SK-N-SH (cell line): Measurements from ENCODE around the gene STAT1. TPM values are rescaled to one million over a fixed set of nuclear protein-coding genes. Genes with fewer than 3 reads are reported as not detected.

Experiments
- CTCF ChIA-PET: fragments of 300-600, 350-600 bp; formaldehyde crosslinking; extraction: SDS; loops from one replicate; lab custom pipeline; 2021; lab: Yijun Ruan, JAX
- POLR2A ChIA-PET: fragments of 350-600 bp; sonication (Branson Sonifier 250); formaldehyde crosslinking; extraction: SDS; loops from one replicate; lab custom pipeline; 2020; ENCODE audit warnings: antibody characterized with exemption, inconsistent platforms; lab: Yijun Ruan, JAX
- DNase-seq: peaks from one replicate; pipeline ENCODE4 v3.0.0; 2012
- H2AFZ ChIP-seq: fragments of 200-600 bp; sonication (generic); 2 replicates; pipeline ENCODE4 v1.8.1; 2016; ENCODE audit warnings: antibody characterized with exemption, mild to moderate bottlenecking, low read depth
- H3F3A ChIP-seq: fragments of 200-600 bp; sonication (generic); replicated peaks from 2 replicates; pipeline ENCODE3; 2016; ENCODE audit warnings: antibody characterized with exemption, mild to moderate bottlenecking; ENCODE audit not compliant: insufficient read depth
- H3K27ac ChIP-seq, 2 experiments: fragments of 200-500 bp in 1 of 2; fragments of 200-600 bp in 1 of 2; sonication (Bioruptor generic) in 1 of 2; sonication (generic), shearing (Covaris generic) in 1 of 2; 2 replicates each; pipeline versions ENCODE4 v1.5.1 to v1.6.1; 2014 to 2016; ENCODE audit warnings: low read depth in 2 of 2, inconsistent platforms in 1 of 2, low read length in 1 of 2, mild to moderate bottlenecking in 1 of 2, mixed read lengths in 1 of 2
- H3K27me3 ChIP-seq: fragments of 200-600 bp; sonication (generic), shearing (Covaris generic); 2 replicates; pipeline ENCODE4 v1.6.1; 2016; ENCODE audit warnings: mixed run types; ENCODE audit not compliant: insufficient read depth
- H3K36me3 ChIP-seq, 2 experiments: fragments of 200-500 bp in 1 of 2; fragments of 200-600 bp in 1 of 2; sonication (Bioruptor generic) in 1 of 2; sonication (generic) in 1 of 2; replicated peaks in 1 of 2; 2 replicates each; pipeline versions ENCODE3 to v1.5.1; 2014 to 2016; ENCODE audit warnings: low read length in 1 of 2, mild to moderate bottlenecking in 1 of 2; ENCODE audit not compliant: insufficient read depth in 2 of 2, control insufficient read depth in 1 of 2
- H3K4me1 ChIP-seq, 2 experiments: fragments of 200-500 bp in 1 of 2; fragments of 200-600 bp in 1 of 2; sonication (Bioruptor generic) in 1 of 2; sonication (generic), shearing (Covaris generic) in 1 of 2; 2 replicates each; pipeline versions ENCODE4 v1.5.1 to v1.6.1; 2014 to 2016; ENCODE audit warnings: low read depth in 1 of 2, low read length in 1 of 2, mixed run types in 1 of 2; ENCODE audit not compliant: insufficient read depth in 2 of 2, control insufficient read depth in 1 of 2
- H3K4me2 ChIP-seq: fragments of 200-600 bp; sonication (generic), shearing (Covaris generic); 2 replicates; pipeline ENCODE4 v1.6.1; 2017; ENCODE audit warnings: mixed run types
- H3K4me3 ChIP-seq, 2 experiments: fragments of 200-500 bp in 1 of 2; fragments of 200-600 bp in 1 of 2; sonication (Bioruptor generic) in 1 of 2; sonication (generic), shearing (Covaris generic) in 1 of 2; 2 replicates each; pipeline versions ENCODE4 v1.5.1 to v1.8.1; 2014 to 2016; ENCODE audit warnings: low read depth in 2 of 2, inconsistent platforms in 1 of 2, low read length in 1 of 2, mild to moderate bottlenecking in 1 of 2, mixed read lengths in 1 of 2, moderate library complexity in 1 of 2
- H3K79me2 ChIP-seq: fragments of 200-600 bp; sonication (generic); 2 replicates; pipeline ENCODE4 v1.8.1; 2017; ENCODE audit warnings: mild to moderate bottlenecking; ENCODE audit not compliant: insufficient read depth
- H3K9ac ChIP-seq: fragments of 200-600 bp; sonication (generic); 2 replicates; pipeline ENCODE4 v1.6.1; 2017; ENCODE audit warnings: mixed run types
- H3K9me2 ChIP-seq: fragments of 200-600 bp; sonication (generic); 2 replicates; pipeline ENCODE4 v1.6.1; 2017; ENCODE audit warnings: mixed run types
- H3K9me3 ChIP-seq: fragments of 200-600 bp; sonication (generic); 2 replicates; pipeline ENCODE4 v1.6.1; 2017; ENCODE audit warnings: mixed run types, mild to moderate bottlenecking, moderate library complexity
- H4K20me1 ChIP-seq: fragments of 200-600 bp; sonication (generic); 2 replicates; pipeline ENCODE4 v1.6.1; 2017; ENCODE audit warnings: mild to moderate bottlenecking, mixed run types; ENCODE audit not compliant: insufficient read depth
- FOXM1 ChIP-seq: IDR thresholded peaks from 2 replicates; pipeline ENCODE4 v1.4.0; 2012; ENCODE audit warnings: low read depth, mild to moderate bottlenecking
- GATA2 ChIP-seq: sonication (generic); formaldehyde crosslinking; IDR thresholded peaks from 2 replicates; pipeline ENCODE4 v1.5.0; 2020; ENCODE audit warnings: mild to moderate bottlenecking, missing genetic modification reagents
- MEF2A ChIP-seq: IDR thresholded peaks from 2 replicates; pipeline ENCODE4 v1.4.0; 2012; ENCODE audit warnings: low read depth, borderline replicate concordance
- MXI1 ChIP-seq: IDR thresholded peaks from 2 replicates; pipeline ENCODE4 v1.6.1; 2012; ENCODE audit warnings: mild to moderate bottlenecking, low read depth, low read length, improper control_type of control experiment
- NFIC ChIP-seq: IDR thresholded peaks from 2 replicates; pipeline ENCODE4 v1.4.0; 2012; ENCODE audit warnings: borderline replicate concordance
- RFX5 ChIP-seq: IDR thresholded peaks from 2 replicates; pipeline ENCODE4 v1.6.1; 2012; ENCODE audit warnings: mild to moderate bottlenecking, improper control_type of control experiment, low read length
- RXRA ChIP-seq: IDR thresholded peaks from 2 replicates; pipeline ENCODE4 v1.4.0; 2012; ENCODE audit warnings: low read depth, mild to moderate bottlenecking, borderline replicate concordance
- SMC3 ChIP-seq: IDR thresholded peaks from 2 replicates; pipeline ENCODE4 v1.6.1; 2012; ENCODE audit warnings: low read depth, low read length, improper control_type of control experiment
- TAF1 ChIP-seq: IDR thresholded peaks from 2 replicates; pipeline ENCODE4 v1.6.1; 2012; ENCODE audit warnings: low read depth, mild to moderate bottlenecking, low read length, moderate library complexity, borderline replicate concordance
- TCF12 ChIP-seq: IDR thresholded peaks from 2 replicates; pipeline ENCODE4 v1.4.0; 2012
- YY1 ChIP-seq: IDR thresholded peaks from 2 replicates; pipeline ENCODE4 v1.4.0; 2012; ENCODE audit warnings: low read depth, mild to moderate bottlenecking
- WGBS: methylation state at CpG from one replicate; pipeline ENCODE4 v1.1.6; 2017; ENCODE audit warnings: low lambda C conversion rate; 5-methylcytosine and 5-hydroxymethylcytosine counted together
- polyA plus RNA-seq, 3 experiments: library from polyadenylated mRNA; depleted of rRNA; stranded (reverse); fragments of >200 nt; gene quantifications; 2 replicates each; pipeline ENCODE4 v1.2.3, GENCODE V29; 2012
- TF ChIP-seq, protein P1 (sequence below): fragments of 150-350 bp; IDR thresholded peaks from 2 replicates; pipeline ENCODE4 v1.6.1; 2016; ENCODE audit warnings: mild to moderate bottlenecking, low read depth, low read length
- TF ChIP-seq, protein P2 (sequence below): IDR thresholded peaks from 2 replicates; pipeline ENCODE4; 2012
- TF ChIP-seq, protein P3 (sequence below): fragments of 150-350 bp; IDR thresholded peaks from 2 replicates; pipeline ENCODE4 v1.6.1; 2017; ENCODE audit warnings: antibody characterized with exemption, low read length, low read depth, borderline replicate concordance
- TF ChIP-seq, protein P4 (sequence below): IDR thresholded peaks from 2 replicates; pipeline ENCODE4 v1.4.0; 2012; ENCODE audit warnings: low read depth
- TF ChIP-seq, protein P5 (sequence below): IDR thresholded peaks from 2 replicates; pipeline ENCODE4 v1.6.1; 2012; ENCODE audit warnings: mild to moderate bottlenecking, low read depth, low read length, moderate library complexity
- TF ChIP-seq, protein P6 (sequence below): IDR thresholded peaks from 2 replicates; pipeline ENCODE4 v1.4.0; 2012; ENCODE audit warnings: low read depth, borderline replicate concordance

Gene STAT1
- polyA plus RNA-seq, 1 of the 3 experiments (the other 2 are of a cell fraction): 22.1 TPM

DNA sequence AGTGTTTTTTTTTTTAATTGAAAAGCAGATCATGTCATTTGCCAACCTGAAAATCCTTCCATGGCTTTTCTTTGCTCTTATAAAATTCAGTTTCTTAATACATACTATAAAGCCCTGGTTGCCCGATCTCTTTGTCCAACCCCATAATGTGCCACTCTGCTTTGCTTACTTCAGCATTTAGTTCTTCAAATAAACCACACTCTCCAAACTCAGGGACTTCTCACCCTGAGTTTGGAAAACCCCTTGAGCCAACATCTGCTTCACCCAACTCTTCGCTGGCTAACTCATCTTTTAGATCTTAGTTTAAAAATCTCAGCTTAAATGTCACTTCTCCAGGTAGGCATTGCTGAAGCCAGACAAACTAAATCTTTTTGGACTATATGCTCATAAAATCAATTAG, 1.3 kb upstream of the STAT1 start:
- ChIA-PET CTCF (interaction anchor here (1.0 kb wide), 3 partner anchors 10 to 234 kb away, joined by 3 read pairs; no protein-coding TSS in a partner anchor), POLR2A (interaction anchor here (1.2 kb wide), 1 partner anchor 35 kb away, joined by 4 read pairs; no protein-coding TSS in a partner anchor)
- no peak overlapping the region for H3K4me2 ChIP-seq
- H3K4me3 ChIP-seq: no peak overlapping the region
- no peak for TF ChIP-seq MXI1
- TF ChIP-seq, protein P1, sequence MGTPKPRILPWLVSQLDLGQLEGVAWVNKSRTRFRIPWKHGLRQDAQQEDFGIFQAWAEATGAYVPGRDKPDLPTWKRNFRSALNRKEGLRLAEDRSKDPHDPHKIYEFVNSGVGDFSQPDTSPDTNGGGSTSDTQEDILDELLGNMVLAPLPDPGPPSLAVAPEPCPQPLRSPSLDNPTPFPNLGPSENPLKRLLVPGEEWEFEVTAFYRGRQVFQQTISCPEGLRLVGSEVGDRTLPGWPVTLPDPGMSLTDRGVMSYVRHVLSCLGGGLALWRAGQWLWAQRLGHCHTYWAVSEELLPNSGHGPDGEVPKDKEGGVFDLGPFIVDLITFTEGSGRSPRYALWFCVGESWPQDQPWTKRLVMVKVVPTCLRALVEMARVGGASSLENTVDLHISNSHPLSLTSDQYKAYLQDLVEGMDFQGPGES: no peak
- TF ChIP-seq, protein P2, sequence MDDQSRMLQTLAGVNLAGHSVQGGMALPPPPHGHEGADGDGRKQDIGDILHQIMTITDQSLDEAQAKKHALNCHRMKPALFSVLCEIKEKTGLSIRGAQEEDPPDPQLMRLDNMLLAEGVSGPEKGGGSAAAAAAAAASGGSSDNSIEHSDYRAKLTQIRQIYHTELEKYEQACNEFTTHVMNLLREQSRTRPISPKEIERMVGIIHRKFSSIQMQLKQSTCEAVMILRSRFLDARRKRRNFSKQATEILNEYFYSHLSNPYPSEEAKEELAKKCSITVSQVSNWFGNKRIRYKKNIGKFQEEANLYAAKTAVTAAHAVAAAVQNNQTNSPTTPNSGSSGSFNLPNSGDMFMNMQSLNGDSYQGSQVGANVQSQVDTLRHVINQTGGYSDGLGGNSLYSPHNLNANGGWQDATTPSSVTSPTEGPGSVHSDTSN: no peak
- TF ChIP-seq FOXM1: no peak
- TF ChIP-seq, protein P3, sequence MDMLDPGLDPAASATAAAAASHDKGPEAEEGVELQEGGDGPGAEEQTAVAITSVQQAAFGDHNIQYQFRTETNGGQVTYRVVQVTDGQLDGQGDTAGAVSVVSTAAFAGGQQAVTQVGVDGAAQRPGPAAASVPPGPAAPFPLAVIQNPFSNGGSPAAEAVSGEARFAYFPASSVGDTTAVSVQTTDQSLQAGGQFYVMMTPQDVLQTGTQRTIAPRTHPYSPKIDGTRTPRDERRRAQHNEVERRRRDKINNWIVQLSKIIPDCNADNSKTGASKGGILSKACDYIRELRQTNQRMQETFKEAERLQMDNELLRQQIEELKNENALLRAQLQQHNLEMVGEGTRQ: no peak
- TF ChIP-seq SMC3: no peak
- H3K9me2 ChIP-seq: no peaks in the 10 kb centered on the region
- peaks cover 0 to 6% of the 10 kb centered on the region in 2 experiments for H3K36me3 ChIP-seq
- no peak overlapping the region for H3K9ac ChIP-seq
- H4K20me1 ChIP-seq: no peaks in the 10 kb centered on the region
- H3K79me2 ChIP-seq: peaks cover 36% of the 10 kb centered on the region
- no peak for DNase-seq
- H3F3A ChIP-seq: peaks cover 5% of the 10 kb centered on the region
- WGBS: 93% methylated on average over 2 of the region's 2 CpGs
- H3K9me3 ChIP-seq: no peaks in the 10 kb centered on the region
- H3K4me1 ChIP-seq: peaks cover 6 to 19% of the 10 kb centered on the region in 2 experiments; a peak in 3 of 4 replicates
- H3K27ac ChIP-seq: no peak overlapping the region
- H3K27me3 ChIP-seq: no peaks in the 10 kb centered on the region
- no peak overlapping the region for H2AFZ ChIP-seq

DNA sequence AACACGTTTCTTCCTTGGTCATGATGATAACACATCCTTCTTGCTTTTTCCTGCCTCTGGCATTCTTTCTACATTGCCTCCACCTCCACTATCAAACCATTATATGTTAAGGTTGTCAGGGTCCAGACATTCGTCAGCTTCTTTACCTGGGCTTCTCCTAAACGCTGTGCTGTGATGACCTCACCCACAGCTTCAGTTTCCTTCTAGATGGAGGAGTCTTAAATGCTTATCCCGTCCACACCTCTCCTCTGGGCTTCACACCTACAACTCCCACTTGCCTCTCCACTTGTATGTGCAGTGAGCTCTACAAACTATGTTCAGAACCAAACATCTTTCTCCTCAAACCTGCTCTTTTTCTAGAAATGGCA, 666 bp upstream of the STAT1 start:
- Histone ChIP-seq H3K9me3 (no peaks in the 10 kb centered on the region), H3K4me2 (peak overlapping the region; percentile 74), H3K79me2 (peaks cover 38% of the 10 kb centered on the region), H3K9me2 (no peaks in the 10 kb centered on the region), H3K4me3 (peak overlapping the region; percentile 86 to 94), H3K27me3 (no peaks in the 10 kb centered on the region), H3K27ac (peak overlapping the region; percentile 65 to 93), H2AFZ (peak overlapping the region; percentile 79; the same call in 1 of the 2 replicates), H4K20me1 (no peaks in the 10 kb centered on the region), H3K9ac (peak overlapping the region; percentile 75; the same call in 1 of the 2 replicates), H3F3A (peaks cover under 1% of the 10 kb centered on the region), H3K36me3 (peaks cover under 1 to 12% of the 10 kb centered on the region in 2 experiments), H3K4me1 (peaks cover 6 to 19% of the 10 kb centered on the region in 2 experiments; a peak in 3 of 4 replicates)
- CTCF ChIA-PET: interaction anchor here (0.9 to 1.0 kb wide), 3 partner anchors 10 to 133 kb away, joined by 3 read pairs; no protein-coding TSS in a partner anchor
- POLR2A ChIA-PET: interaction anchor here (0.6 to 1.2 kb wide), 2 partner anchors 34 to 449 kb away, joined by 3 to 4 read pairs; no protein-coding TSS in a partner anchor
- DNase-seq: no peak
- 48% methylated on average over 4 of the region's 4 CpGs for WGBS
- no peak for TF ChIP-seq MEF2A
- TF ChIP-seq, protein P4, sequence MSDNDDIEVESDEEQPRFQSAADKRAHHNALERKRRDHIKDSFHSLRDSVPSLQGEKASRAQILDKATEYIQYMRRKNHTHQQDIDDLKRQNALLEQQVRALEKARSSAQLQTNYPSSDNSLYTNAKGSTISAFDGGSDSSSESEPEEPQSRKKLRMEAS: no peak
- TF ChIP-seq TAF1: no peak
- no peak for TF ChIP-seq SMC3
- TF ChIP-seq, protein P2: no peak
- TF ChIP-seq NFIC: no peak
- no peak for TF ChIP-seq TCF12
- TF ChIP-seq GATA2 (CRISPR knock-in tag): no peak
- TF ChIP-seq RFX5: no peak
- no peak for TF ChIP-seq YY1
- TF ChIP-seq MXI1: no peak
- TF ChIP-seq, protein P5, sequence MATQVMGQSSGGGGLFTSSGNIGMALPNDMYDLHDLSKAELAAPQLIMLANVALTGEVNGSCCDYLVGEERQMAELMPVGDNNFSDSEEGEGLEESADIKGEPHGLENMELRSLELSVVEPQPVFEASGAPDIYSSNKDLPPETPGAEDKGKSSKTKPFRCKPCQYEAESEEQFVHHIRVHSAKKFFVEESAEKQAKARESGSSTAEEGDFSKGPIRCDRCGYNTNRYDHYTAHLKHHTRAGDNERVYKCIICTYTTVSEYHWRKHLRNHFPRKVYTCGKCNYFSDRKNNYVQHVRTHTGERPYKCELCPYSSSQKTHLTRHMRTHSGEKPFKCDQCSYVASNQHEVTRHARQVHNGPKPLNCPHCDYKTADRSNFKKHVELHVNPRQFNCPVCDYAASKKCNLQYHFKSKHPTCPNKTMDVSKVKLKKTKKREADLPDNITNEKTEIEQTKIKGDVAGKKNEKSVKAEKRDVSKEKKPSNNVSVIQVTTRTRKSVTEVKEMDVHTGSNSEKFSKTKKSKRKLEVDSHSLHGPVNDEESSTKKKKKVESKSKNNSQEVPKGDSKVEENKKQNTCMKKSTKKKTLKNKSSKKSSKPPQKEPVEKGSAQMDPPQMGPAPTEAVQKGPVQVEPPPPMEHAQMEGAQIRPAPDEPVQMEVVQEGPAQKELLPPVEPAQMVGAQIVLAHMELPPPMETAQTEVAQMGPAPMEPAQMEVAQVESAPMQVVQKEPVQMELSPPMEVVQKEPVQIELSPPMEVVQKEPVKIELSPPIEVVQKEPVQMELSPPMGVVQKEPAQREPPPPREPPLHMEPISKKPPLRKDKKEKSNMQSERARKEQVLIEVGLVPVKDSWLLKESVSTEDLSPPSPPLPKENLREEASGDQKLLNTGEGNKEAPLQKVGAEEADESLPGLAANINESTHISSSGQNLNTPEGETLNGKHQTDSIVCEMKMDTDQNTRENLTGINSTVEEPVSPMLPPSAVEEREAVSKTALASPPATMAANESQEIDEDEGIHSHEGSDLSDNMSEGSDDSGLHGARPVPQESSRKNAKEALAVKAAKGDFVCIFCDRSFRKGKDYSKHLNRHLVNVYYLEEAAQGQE: no peak
- no peak for TF ChIP-seq FOXM1
- TF ChIP-seq, protein P6, sequence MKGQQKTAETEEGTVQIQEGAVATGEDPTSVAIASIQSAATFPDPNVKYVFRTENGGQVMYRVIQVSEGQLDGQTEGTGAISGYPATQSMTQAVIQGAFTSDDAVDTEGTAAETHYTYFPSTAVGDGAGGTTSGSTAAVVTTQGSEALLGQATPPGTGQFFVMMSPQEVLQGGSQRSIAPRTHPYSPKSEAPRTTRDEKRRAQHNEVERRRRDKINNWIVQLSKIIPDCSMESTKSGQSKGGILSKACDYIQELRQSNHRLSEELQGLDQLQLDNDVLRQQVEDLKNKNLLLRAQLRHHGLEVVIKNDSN: no peak
- no peak for TF ChIP-seq RXRA
